HK-2 (cell line): Measurements from ENCODE around the gene DEFB123.
"Not testable (repeated sequence)": the region's sequence is repeated elsewhere in the genome, so short reads cannot be mapped to it uniquely, and the experiment has no call there.

Experiments used
- DNase-seq: peaks from one replicate; pipeline ENCODE4 v3.0.0-alpha.2; 2018; ENCODE audit not compliant: unreplicated experiment

The DEFB123 gene, protein sequence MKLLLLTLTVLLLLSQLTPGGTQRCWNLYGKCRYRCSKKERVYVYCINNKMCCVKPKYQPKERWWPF

DNA sequence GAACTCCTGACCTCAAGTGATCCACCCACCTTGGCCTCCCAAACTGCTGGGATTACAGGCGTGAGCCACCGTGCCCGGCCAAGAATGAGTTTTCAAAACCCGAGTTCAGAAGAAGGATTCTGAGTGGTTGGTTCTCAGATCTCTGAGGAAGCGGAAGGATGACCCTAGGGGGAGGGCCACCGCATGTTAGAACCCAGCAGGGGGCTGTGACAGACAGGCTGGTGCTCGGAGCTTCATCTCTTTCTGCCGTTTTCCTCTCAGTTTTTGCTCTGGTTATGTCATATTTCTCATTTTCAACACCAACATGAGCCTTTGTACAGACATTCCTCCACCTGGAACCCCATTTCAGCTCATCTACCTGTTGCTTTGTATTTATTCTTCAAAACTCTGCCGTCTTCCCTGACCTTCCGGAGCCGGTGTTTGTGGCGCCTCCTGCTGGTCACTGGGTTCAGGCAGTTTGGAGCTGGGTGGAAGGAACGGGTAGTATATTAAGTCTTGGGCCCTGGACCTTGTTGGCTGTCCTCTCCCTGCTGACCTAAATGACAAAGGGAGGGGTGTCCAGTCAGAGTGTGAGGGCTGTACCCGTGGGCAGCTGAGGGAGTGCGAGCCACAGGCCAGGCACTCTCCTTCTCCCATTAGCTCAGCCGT is at the start of gene DEFB123:
TSS of gene DEFB123 (plus strand) at position 621 of the 648 bp plus-strand sequence. CDS start 67 bp downstream, outside the sequence.
- DNase-seq, result no peak

DNA sequence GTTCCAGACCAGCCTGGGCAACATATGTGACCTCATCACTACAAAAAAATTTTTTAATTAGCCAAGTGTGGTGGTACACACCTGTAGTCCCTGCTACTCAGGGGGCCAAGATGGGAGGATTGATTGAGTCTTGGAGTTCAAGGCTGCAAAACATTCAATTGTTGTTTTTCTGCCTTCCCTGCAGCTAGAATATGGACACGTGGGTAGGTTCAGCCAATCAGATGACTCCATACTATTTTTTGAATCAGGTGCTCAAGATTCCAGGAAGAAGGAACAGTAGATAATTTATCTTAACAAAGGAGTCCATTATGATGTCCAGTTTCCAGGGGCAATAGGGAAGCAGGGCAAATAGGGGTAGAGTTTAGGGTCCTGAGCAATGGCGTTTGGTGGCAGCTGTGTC is 47.6 kb upstream of the DEFB123 start:
- DNase-seq, result no peak

DNA sequence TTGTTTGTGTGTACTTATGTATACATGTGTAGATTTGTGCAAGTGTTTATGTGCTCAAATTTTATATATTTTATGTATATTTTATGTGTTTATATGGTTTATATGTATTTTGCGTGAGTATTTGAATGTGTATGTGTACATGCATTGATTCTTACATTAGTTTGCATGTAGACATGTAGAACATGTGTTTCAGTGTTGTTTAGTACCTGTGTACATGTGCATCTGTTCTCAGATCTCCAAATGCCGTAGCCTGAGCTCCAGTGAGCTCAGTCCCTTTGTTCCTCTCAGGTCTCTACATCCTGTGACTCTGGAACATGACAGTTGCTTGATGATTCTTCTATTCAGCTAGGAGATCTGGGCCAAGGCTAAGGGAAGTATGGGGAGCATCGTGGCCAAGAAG is 45.5 kb upstream of the DEFB123 start:
- DNase-seq, result no peak

DNA sequence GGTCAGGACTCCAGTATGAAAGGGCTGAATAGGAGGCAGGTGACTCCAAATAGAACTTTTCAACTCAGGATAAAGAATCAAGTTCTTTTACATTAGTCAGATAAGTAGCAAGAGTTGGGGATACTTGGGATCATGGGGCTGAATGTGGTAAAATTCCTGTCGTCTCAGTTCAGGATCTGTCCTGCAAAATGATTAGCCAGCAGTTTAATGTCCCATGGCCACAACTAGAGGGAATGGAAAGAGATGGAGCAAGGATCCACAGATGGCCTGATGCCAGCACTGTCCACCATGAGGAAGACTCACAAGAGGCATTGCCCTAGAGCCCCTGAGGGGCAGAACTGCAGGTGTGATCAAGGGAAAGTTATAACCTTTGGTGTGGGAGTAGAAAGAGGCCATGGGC is 36.5 kb upstream of the DEFB123 start:
- no peak for DNase-seq

DNA sequence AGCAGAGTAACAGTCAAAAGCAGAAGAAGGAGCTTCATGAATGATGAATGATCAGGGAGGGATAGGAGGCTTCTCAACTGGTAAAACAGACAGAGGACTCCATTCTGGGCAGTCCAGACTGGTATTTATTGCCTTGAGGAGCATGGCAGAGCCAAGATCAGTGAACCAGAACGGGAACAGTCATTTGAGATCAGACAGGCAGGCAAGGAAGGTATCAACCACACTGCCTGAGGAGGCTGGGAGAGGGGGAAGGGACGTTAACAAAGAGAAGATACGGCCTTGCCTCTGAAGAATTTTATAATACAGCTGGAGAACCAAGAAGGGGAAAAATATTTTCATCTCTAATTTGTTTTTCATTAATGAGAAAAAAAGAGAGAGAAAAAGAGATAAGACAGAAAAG is 34.3 kb upstream of the DEFB123 start, which contains the start of gene DEFB121:
TSS of gene DEFB121 (minus strand) at position 101 of the 400 bp plus-strand sequence. CDS start at position 38, 63 bp downstream.
- DNase-seq, result no peak

DNA sequence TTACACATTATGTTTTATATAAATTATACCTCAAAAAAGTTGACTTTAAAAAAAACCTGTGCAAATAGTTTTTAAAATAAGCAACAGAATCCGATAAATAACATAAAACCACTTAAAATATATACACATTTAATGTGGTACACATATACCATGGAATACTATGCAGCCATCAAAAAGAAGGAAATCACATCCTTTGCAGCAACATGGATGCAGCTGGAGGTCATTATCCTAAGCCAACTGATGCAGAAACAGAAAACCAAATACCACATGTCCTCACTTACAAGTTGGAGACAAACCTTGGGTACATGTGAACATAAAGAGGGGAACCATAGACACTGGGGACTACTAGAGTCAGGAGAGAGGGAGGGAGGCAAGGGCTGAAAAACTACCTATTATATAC is 30.4 kb upstream of the DEFB123 start:
- DNase-seq, result no peak

DNA sequence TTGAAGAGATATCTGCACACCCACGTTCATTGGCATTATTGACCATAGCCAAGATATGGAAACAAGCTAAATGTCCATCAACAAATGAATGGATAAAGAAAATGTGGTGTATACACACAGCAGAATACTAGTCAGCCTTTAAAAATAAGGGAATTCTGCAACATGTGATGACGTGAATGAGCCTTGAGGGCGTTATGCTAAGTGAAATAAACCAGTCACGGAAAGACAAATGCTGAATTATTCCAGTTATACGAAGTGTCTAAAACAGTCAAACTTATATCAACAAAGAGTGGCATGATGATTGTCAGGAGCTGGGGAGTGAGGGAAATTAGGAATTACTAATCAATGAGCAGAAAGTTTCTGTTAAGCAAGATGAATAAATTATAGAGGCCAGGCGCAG is 26.1 kb upstream of the DEFB123 start:
- DNase-seq, result no peak

DNA sequence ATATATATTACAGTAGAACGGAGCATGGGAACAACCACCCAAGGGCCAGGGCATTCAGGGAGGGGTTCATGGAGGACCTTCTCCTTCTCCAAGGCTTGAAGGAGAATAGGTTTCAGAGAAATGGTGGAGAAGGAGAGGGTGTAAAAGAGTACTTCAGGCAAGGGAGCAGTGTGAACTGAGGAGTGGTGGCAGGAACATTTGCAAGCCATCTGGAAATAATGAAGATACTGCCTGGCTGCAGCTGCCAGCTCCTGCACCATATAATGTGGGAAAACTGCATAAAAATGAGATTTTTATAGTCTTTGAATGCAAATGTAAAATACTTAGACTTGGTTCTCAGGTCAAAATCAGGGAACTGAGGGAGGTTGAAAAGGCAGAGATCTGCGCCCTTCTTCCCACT is 24.8 kb upstream of the DEFB123 start:
- DNase-seq, result no peak

DNA sequence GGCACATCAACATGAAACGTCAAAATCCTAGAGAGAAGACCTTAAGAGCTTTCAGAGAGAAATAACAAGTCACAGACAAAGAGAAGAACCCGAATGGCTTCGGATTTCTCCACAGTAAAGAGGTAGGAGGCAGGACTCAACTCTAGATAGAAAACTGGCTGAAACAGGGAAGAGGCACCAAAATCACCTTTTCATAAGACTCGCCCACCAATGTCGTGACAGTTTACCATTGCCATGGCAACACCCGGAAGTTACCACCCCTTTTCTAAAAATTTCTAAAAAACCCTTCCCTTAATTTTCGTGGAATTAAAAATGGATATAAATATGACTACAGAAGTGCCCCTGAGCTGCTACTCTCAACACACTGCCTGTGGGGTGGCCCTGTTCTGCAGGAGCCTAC is 22.1 kb upstream of the DEFB123 start:
- no peak for DNase-seq

DNA sequence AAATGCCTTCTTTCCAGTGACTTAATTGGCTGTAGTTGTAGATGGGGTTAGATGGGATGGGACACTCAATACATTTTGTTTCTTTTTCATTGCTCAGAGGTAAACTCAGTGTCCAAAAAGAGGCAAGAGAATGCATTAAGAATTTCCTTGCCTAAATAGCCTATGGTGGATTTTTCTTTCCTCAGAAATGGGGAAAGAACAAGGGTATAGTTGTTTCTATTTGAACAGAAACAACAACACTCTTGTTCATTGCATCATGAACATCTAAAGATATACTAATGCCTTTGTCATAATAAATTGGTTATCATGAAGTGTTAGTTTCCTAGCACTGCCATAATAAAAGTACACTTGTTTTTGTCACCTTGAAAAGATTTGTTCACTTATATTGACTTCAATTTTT is 14.6 kb upstream of the DEFB123 start:
- DNase-seq, result no peak

DNA sequence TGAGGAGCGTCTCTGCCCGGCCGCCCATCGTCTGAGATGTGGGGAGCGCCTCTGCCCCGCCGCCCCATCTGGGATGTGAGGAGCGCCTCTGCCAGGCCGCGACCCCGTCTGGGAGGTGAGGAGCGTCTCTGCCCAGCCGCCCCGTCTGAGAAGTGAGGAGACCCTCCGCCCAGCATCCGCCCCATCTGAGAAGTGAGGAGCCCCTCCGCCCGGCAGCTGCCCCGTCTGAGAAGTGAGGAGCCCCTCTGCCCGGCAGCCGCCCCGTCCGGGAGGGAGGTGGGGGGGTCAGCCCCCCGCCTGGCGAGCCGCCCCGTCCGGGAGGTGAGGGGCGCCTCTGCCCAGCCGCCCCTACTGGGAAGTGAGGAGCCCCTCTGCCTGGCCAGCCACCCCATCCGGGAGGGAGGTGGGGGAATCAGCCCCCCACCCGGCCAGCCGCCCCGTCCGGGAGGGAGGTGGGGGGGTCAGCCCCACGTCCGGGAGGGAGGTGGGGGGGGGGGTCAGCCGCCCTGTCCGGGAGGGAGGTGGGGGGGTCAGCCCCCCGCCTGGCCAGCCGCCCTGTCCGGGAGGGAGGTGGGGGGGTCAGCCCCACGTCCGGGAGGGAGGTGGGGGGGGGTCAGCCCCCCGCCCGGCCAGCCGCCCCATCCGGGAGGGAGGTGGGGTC is 13.4 kb upstream of the DEFB123 start:
- DNase-seq, result not testable (repeated sequence)

DNA sequence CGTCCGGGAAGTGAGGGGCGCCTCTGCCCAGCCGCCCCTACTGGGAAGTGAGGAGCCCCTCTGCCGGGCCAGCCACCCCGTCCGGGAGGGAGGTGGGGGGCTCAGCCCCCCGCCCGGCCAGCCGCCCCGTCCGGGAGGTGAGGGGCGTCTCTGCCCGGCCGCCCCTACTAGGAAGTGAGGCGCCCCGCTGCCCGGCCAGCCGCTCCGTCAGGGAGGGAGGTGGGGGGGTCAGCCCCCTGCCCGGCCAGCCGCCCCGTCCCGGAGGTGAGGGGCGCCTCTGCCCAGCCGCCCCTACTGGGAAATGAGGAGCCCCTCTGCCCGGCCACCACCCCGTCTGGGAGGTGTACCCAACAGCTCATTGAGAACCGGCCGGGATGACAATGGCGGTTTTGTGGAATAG is 12.9 kb upstream of the DEFB123 start:
- not testable (repeated sequence) for DNase-seq

DNA sequence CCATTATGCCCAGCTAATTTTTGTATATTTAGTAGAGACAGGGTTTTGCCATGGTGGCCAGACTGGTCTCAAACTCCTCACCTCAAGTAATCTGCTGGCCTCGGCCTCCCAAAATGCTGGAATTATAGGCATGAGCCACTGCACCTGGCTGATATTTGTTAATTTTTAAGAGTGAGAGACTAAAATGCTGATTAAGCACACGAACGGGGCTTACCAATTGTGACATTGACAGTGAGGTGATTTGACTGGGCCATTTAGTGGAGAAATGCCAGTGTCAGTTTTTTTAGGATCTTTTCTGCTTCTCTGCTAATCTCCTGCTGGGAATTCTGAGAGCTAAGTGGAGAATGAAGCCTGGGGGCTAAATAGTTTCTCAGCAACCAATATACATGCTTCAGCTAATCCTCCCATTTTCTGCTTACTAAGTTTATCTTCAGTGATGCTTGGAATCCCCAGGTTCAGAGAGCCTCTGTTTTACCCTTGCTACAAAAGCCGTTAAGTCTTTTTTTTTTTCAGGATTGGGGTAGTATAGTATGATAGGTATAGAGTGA is 9.8 kb upstream of the DEFB123 start:
- DNase-seq, result no peak

DNA sequence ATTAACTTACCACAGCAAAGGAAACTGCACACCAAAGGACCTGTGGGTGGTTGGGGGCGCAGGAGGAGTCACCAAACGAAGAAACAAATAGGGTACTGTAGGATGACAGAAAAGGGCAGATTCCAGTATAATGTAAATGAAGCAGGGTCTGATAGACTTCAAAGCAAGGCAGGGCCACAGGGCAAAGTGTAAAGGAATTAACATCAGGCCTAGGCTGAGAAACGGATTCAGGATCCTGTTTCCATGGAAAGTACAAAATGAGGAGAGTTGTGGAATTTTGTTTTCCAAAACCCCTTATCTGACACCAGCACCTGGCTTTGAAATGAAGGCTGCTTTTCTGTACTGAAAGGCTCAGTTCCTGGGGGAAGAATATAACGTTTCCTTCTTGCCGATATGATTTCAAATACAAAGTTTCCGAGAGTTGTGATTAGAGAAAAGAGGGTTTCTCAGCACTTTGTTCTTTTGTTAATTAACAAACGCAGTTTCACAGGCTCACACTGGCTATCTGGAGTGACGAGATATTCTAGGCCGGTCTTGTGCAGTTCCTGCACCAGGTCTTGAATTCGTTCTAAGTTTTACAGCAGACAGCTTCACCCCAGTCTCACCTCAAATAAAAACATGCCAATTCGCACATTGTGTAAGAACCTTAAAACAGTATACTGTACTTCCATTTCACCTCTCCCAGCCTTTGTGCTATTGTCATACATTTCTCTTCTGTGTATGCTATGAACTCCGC is 5.8 kb downstream of the DEFB123 start:
- DNase-seq, result no peak

DNA sequence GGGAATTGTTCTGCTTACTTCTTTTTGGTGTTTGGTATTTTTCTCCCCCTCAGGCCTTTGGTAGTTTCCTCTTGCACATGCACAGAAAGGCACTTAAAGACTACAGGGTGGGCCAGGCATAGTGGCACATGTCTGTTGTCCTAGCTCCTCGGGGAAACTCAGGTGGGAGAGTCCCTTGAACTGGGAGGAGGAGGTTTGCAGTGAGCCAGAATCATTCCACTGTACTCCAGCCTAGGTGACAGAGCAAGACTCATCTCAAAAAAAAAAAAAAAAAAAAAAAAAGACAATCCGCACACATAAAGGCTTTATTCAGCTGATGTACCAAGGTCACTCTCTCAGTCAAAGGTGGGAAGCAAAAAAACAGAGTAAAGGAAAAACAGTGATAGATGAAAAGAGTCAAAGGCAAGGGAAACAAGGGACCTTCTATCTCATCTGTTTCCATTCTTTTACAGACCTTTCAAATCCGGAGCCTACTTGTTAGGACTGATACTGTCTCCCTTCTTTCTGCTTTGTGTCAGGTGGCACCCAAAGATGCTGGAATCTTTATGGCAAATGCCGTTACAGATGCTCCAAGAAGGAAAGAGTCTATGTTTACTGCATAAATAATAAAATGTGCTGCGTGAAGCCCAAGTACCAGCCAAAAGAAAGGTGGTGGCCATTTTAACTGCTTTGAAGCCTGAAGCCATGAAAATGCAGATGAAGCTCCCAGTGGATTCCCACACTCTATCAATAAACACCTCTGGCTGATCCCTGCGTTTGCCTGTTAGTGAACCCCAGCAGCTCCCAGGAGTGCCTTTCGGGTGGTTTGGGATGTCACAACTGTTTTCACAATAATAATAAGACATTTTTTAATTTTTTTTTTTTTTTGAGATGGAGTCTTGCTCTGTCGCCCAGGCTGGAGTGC is 9.3 kb downstream of the DEFB123 start:
- no peak for DNase-seq

DNA sequence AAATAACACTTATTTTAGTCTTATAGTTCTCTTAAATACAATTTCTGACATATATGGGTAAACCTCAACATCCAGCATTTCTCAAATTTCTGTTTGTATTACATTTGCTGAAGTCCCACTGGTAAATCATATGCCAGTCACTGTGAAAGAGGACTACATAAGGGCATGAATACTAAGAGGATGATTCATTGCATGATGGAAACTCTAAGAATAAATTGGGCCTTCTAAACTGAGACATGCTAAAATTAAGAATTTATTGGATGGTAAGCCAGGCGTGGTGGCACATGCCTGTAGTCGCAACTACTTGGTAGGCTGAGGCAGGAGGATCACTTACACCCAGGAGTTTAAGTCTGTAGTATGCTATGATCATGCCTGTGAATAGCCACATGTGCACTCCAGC is 12.1 kb downstream of the DEFB123 start:
- no peak for DNase-seq

DNA sequence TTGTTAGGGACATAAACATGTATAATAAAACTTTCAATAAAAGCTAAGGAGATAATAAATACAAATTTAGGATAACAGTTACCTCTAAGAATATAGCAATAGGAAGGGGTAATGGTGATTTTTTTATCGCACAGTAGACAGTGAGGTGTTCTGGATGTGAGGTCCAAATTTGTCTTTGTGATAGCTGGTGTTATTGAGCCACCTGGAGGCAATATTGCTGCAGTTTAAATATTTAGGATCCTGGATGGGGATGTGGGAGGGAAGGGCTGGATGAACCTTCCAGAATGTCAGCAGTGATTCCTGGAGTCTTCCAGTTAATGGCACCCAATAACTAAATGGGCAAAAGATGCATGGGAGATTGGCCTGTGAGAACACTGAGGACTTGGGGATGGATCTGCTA is 13.9 kb downstream of the DEFB123 start:
- DNase-seq, result no peak

DNA sequence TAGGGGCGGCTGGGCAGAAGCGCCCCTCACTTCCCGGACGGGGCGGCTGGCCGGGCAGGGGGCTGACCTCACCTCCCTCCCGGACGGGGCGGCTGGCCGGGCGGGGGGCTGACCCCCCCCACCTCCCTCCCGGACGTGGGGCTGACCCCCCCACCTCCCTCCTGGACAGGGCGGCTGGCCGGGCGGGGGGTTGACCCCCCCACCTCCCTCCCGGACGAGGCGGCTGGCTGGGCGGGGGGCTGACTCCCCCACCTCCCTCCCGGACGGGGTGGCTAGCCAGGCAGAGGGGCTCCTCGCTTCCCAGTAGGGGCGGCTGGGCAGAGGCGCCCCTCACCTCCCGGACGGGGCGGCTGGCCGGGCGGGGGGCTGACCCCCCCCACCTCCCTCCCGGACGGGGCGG is 30.5 kb downstream of the DEFB123 start:
- DNase-seq, result not testable (repeated sequence)

DNA sequence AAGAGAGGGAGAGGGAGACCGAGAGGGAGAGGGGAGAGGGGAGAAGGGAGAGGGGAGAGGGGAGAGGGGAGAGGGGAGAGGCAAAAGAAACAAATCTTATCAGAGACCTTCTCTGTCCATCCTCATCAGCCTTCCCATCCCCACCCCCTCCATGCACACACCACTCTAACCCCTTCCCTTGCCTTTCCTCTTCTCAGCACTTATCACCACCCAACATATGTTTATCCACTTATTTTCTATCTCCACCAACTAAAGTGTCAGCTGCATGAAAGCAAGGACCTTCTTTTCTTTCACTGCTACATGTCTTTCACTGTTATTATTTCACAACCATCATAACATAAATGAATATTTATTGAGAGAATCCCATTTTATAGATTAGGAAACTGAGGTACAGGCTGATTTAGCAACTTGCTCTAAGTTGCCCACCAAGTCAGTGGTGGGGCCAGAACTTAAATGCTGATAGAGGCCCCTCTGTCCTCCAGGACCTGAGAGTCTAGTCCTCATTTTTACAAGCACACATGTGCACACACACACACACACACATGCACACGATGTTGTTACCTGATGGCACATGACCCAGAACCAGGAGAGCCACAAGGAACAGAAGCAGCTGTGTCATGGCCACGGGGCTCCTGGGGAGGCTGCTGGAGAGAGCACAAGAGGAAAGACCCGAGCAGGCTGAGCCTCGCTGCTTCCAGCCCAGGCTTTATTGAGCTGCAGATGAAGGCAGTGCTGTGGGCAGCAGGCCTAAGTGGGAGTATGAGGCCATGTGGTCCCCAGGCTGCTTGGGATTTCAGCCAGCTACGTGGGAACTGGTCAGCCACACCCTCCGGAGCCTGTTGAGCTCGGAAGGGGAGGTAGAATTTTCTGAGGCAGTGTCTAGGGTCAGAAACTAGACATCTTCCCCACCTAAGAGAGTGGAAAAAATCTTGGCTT is 32.2 kb downstream of the DEFB123 start:
- DNase-seq, result no peak
